KMS-11 (cell line): Measurements from ENCODE around the gene CDAN1.

ENCODE experiments used
- H2AFZ ChIP-seq: fragments of 200-600 bp; sonication (generic); 2 replicates; pipeline ENCODE4 v1.6.1; 2016; ENCODE audit warnings: antibody characterized with exemption, mixed run types, low read depth
- H3K27ac ChIP-seq: fragments of 200-600 bp; sonication (generic); 2 replicates; pipeline ENCODE4 v1.6.1; 2016; ENCODE audit warnings: mild to moderate bottlenecking, mixed run types
- H3K27me3 ChIP-seq: fragments of 200-600 bp; sonication (generic); 2 replicates; pipeline ENCODE4 v1.6.1; 2017; ENCODE audit warnings: mild to moderate bottlenecking, low read depth, mixed run types, moderate library complexity; ENCODE audit not compliant: insufficient read depth
- H3K36me3 ChIP-seq: fragments of 200-600 bp; sonication (generic); 2 replicates; pipeline ENCODE4 v1.6.1; 2017; ENCODE audit warnings: mild to moderate bottlenecking, mixed run types; ENCODE audit not compliant: insufficient read depth
- H3K4me1 ChIP-seq: fragments of 200-600 bp; sonication (generic); 2 replicates; pipeline ENCODE4 v1.6.1; 2016; ENCODE audit warnings: mild to moderate bottlenecking, low read depth, mixed run types; ENCODE audit not compliant: poor library complexity, severe bottlenecking
- H3K4me2 ChIP-seq: fragments of 200-600 bp; sonication (generic); 2 replicates; pipeline ENCODE4 v1.7.0; 2016; ENCODE audit warnings: mild to moderate bottlenecking, mixed run types
- H3K4me3 ChIP-seq: fragments of 200-600 bp; sonication (generic); IDR thresholded peaks from 2 replicates; pipeline ENCODE4 v1.6.1; 2017; ENCODE audit warnings: low read depth, low read length, mixed read lengths; ENCODE audit not compliant: insufficient read depth
- H3K79me2 ChIP-seq: fragments of 200-600 bp; sonication (generic); 2 replicates; pipeline ENCODE4 v1.6.1; 2016; ENCODE audit warnings: low read depth, mixed run types; ENCODE audit not compliant: insufficient read depth
- H3K9ac ChIP-seq: fragments of 200-600 bp; sonication (generic); 2 replicates; pipeline ENCODE4 v1.6.1; 2016; ENCODE audit warnings: mild to moderate bottlenecking, mixed run types
- H4K20me1 ChIP-seq: fragments of 200-600 bp; sonication (generic); 2 replicates; pipeline ENCODE4 v1.6.1; 2016; ENCODE audit warnings: mild to moderate bottlenecking, mixed run types; ENCODE audit not compliant: insufficient read depth
- TF ChIP-seq, protein P1 (sequence below): fragments of 200-600 bp; sonication (generic); conservative IDR thresholded peaks from 2 replicates; pipeline ENCODE4 v1.6.1; 2017; ENCODE audit warnings: low read depth, mild to moderate bottlenecking, antibody characterized with exemption, low read length, moderate library complexity, mixed read lengths

CDAN1 gene

DNA sequence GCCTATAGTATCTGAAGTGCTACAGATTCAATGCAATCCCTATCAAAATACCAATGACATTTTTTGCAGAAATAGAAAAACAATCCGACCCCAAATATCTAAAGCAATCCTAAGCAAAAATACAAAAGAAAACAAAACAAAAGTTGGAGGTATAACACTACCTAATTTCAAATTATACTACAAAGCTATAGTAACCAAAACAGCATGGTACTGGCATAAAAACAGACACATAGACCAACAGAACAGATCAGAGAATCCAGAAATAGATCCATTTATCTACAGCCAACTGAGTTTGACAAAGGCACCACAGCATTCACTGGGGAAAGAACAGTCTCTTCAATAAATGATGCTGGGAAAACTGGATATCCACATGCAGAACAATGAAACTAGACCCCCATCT is 23.8 kb upstream of the CDAN1 start:
- no peaks in the 10 kb centered on the region for H4K20me1 ChIP-seq
- H3K27me3 ChIP-seq: no peaks in the 10 kb centered on the region
- no peak overlapping the region for H3K4me3 ChIP-seq
- TF ChIP-seq, protein P1, sequence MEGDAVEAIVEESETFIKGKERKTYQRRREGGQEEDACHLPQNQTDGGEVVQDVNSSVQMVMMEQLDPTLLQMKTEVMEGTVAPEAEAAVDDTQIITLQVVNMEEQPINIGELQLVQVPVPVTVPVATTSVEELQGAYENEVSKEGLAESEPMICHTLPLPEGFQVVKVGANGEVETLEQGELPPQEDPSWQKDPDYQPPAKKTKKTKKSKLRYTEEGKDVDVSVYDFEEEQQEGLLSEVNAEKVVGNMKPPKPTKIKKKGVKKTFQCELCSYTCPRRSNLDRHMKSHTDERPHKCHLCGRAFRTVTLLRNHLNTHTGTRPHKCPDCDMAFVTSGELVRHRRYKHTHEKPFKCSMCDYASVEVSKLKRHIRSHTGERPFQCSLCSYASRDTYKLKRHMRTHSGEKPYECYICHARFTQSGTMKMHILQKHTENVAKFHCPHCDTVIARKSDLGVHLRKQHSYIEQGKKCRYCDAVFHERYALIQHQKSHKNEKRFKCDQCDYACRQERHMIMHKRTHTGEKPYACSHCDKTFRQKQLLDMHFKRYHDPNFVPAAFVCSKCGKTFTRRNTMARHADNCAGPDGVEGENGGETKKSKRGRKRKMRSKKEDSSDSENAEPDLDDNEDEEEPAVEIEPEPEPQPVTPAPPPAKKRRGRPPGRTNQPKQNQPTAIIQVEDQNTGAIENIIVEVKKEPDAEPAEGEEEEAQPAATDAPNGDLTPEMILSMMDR: no peak
- H3K9ac ChIP-seq: no peak overlapping the region
- no peak overlapping the region for H2AFZ ChIP-seq
- H3K36me3 ChIP-seq: no peaks in the 10 kb centered on the region
- H3K4me2 ChIP-seq: no peak overlapping the region
- H3K79me2 ChIP-seq: no peaks in the 10 kb centered on the region
- H3K4me1 ChIP-seq: no peaks in the 10 kb centered on the region
- H3K27ac ChIP-seq: no peak overlapping the region

DNA sequence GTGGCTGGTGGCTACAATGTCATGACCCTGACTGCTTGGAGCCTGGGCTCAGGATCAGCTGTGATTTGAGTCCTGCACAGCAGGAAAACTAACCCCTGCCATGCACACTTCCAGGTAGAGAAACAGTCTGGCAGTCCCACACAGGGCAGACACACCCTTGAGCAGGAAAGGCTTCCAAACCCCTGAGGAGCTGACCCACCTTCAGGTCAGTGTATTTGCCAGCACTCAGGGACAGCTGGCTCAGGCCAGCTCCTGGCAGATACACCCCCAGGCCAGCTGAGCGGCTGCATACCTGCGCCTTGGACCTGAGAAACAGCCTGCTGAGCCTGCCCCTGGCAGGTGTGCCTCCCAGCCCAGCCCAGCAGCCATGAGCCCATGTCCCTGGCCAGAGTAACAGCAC is 22.2 kb upstream of the CDAN1 start:
- H3K36me3 ChIP-seq: no peaks in the 10 kb centered on the region
- H3K4me3 ChIP-seq: no peak overlapping the region
- no peak overlapping the region for H3K27ac ChIP-seq
- no peak overlapping the region for H3K4me2 ChIP-seq
- H2AFZ ChIP-seq: no peak overlapping the region
- no peaks in the 10 kb centered on the region for H3K4me1 ChIP-seq
- no peak overlapping the region for H3K9ac ChIP-seq
- H3K79me2 ChIP-seq: no peaks in the 10 kb centered on the region
- no peaks in the 10 kb centered on the region for H3K27me3 ChIP-seq
- TF ChIP-seq, protein P1: no peak
- H4K20me1 ChIP-seq: no peaks in the 10 kb centered on the region

DNA sequence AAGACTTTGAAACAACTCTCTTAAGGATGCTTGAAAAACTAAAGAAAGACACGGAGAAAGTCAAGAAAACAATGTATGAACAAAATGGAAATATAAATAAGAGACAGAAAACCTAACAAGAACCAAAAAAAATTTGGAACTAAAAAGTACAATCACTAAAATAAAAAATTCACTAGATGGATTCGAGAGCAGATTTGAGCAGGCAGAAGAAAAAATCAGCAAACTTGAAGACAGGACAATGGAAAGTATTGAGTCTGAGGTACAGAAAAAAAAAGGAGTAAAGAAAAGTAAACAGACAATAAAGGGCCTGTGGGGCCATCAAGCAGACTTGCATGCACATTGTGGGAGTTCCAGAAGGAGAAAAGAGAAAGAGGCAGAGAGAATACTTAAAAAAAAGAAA is 13.4 kb upstream of the CDAN1 start:
- Histone ChIP-seq H3K4me1 (no peaks in the 10 kb centered on the region), H3K4me2 (no peak overlapping the region), H3K4me3 (no peak overlapping the region), H3K36me3 (no peaks in the 10 kb centered on the region), H3K79me2 (no peaks in the 10 kb centered on the region), H3K9ac (no peak overlapping the region), H2AFZ (no peak overlapping the region), H4K20me1 (no peaks in the 10 kb centered on the region), H3K27me3 (no peaks in the 10 kb centered on the region), H3K27ac (no peak overlapping the region)
- TF ChIP-seq, protein P1: no peak

DNA sequence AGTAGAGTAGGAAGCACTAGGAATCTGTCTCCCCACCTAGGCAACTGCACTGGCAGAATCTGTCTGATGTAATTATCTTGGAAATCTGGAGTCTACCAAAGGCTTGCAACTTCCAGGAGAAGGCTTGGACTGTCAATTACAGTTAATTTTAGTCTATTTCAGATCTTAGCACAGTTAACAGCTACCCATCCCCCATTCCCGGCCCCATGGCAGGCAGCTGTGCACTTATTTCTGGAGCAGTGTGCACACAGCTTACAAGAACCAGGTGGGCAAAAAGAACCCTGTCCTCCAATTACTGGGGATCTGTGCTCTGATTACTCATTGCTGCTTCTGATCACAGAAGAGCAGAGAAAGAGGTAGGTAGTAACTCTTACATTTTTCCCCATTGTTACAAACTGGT is 12.3 kb upstream of the CDAN1 start:
- no peak overlapping the region for H3K4me2 ChIP-seq
- H3K79me2 ChIP-seq: no peaks in the 10 kb centered on the region
- no peak overlapping the region for H3K9ac ChIP-seq
- no peak overlapping the region for H3K4me3 ChIP-seq
- H3K27ac ChIP-seq: no peak overlapping the region
- no peaks in the 10 kb centered on the region for H3K27me3 ChIP-seq
- no peaks in the 10 kb centered on the region for H3K36me3 ChIP-seq
- no peak overlapping the region for H2AFZ ChIP-seq
- TF ChIP-seq, protein P1: no peak
- H3K4me1 ChIP-seq: no peaks in the 10 kb centered on the region
- no peaks in the 10 kb centered on the region for H4K20me1 ChIP-seq

DNA sequence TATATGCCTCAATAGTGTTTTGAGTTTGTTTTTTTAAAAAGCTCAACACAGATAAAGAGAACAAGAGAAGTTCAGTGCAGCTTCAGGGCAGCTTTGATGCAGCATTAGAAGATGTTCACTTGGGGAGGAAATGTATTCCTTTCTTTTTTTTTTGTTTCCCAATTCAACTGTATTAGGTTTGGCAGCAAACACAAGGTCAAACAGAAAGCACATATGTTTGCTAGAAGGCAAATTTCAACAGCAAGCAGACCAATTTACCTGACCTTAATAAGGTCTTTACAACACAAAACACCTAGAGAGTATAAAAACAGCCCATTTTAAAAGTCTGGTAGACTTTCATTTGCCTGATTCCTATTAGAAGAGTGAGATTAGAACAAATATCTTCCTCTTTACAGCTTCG is 7.3 kb upstream of the CDAN1 start:
- no peak overlapping the region for H3K27ac ChIP-seq
- H3K4me3 ChIP-seq: no peak overlapping the region
- H3K9ac ChIP-seq: no peak overlapping the region
- no peaks in the 10 kb centered on the region for H3K36me3 ChIP-seq
- no peaks in the 10 kb centered on the region for H3K4me1 ChIP-seq
- no peak overlapping the region for H3K4me2 ChIP-seq
- no peak overlapping the region for H2AFZ ChIP-seq
- H4K20me1 ChIP-seq: no peaks in the 10 kb centered on the region
- TF ChIP-seq, protein P1: no peak
- H3K79me2 ChIP-seq: no peaks in the 10 kb centered on the region
- no peaks in the 10 kb centered on the region for H3K27me3 ChIP-seq
